AG04450 (cell line): ENCODE data around the gene TIMMDC1. TPM values are rescaled to one million over a fixed set of nuclear protein-coding genes. Genes with fewer than 3 reads are reported as not detected.
A peak's percentile ranks its signal among the peaks of the same experiment; 100 is the strongest.

Experiments used
- CTCF ChIA-PET: fragments of 300-600, 350-600 bp; formaldehyde crosslinking; extraction: SDS; loops from one replicate; lab custom pipeline; 2022; ENCODE audit warnings: antibody characterized with exemption, inconsistent platforms; lab: Charles Lee
- POLR2A ChIA-PET: fragments of 350-600 bp; formaldehyde crosslinking; extraction: SDS; loops from one replicate; lab custom pipeline; 2021; ENCODE audit warnings: antibody characterized with exemption, inconsistent platforms; lab: Yijun Ruan, JAX
- DNase-seq: peaks from one replicate; pipeline ENCODE4 v3.0.0-alpha.2; 2011; ENCODE audit warnings: low read depth, low spot score
- H3K27ac ChIP-seq: one replicate; pipeline ENCODE4 v1.5.1; 2012; ENCODE audit warnings: low read depth, low read length, control low read depth
- H3K27me3 ChIP-seq: one replicate; pipeline ENCODE4 v1.6.0; 2012; ENCODE audit warnings: low read length; ENCODE audit not compliant: control insufficient read depth, insufficient read depth
- H3K4me3 ChIP-seq: 2 replicates; pipeline ENCODE4 v1.5.1; 2011; ENCODE audit warnings: mild to moderate bottlenecking, low read depth, low read length, control low read depth
- H3K9me3 ChIP-seq: 2 replicates; pipeline ENCODE4 v1.5.1; 2012; ENCODE audit warnings: low read length; ENCODE audit not compliant: control insufficient read depth, insufficient read depth
- polyA minus RNA-seq: library from RNA; depleted of rRNA, polyadenylated mRNA; stranded (reverse); fragments of >200 nt; gene quantifications from 2 replicates; pipeline ENCODE4 v1.2.3, GENCODE V29; 2011; rRNA and poly(A)+ RNA removed
- polyA plus RNA-seq: library from polyadenylated mRNA; depleted of rRNA; stranded (reverse); fragments of >200 nt; gene quantifications from 2 replicates; pipeline ENCODE4 v1.2.3, GENCODE V29; 2011; rRNA removed
- TF ChIP-seq, protein P1 (sequence below): IDR thresholded peaks from 2 replicates; pipeline ENCODE4 v1.5.1; 2011; ENCODE audit warnings: low read depth, low read length, control low read depth, inconsistent platforms

TIMMDC1 gene, protein sequence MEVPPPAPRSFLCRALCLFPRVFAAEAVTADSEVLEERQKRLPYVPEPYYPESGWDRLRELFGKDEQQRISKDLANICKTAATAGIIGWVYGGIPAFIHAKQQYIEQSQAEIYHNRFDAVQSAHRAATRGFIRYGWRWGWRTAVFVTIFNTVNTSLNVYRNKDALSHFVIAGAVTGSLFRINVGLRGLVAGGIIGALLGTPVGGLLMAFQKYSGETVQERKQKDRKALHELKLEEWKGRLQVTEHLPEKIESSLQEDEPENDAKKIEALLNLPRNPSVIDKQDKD
- polyA plus RNA-seq (73.1 and 97.4 TPM in 2 replicates), polyA minus RNA-seq (41.7 and 42.6 TPM in 2 replicates)

DNA sequence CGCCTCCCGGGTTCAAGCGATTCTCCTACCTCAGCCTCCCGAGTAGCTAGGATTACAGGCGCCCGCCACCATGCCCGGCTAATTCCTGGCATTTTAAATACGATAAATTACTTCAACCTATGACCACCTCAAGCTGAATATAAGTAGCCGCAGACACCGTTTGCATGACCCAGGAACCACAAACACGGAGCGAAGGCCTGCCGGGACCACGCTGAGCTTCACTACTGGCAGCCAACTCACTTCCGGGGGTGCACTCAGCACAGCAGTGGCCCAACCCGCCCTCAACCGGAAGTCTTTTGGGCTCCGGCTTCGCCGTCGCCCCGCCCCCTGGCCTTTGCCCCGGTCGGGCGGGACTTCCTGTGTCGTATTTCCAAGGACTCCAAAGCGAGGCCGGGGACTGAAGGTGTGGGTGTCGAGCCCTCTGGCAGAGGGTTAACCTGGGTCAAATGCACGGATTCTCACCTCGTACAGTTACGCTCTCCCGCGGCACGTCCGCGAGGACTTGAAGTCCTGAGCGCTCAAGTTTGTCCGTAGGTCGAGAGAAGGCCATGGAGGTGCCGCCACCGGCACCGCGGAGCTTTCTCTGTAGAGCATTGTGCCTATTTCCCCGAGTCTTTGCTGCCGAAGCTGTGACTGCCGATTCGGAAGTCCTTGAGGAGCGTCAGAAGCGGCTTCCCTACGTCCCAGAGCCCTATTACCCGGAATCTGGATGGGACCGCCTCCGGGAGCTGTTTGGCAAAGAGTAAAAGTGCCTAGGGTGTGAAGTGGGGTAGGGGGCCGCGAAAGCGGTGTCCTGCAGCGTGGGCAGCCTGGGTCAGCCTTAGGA, at the start of gene TIMMDC1:
Gene TIMMDC1, plus strand, starts transcription at position 362 of the 826 bp plus-strand sequence. Its CDS starts 187 bp downstream, at position 549.
- POLR2A ChIA-PET, result interaction anchor here (0.5 to 3.5 kb wide), 9 partner anchors 10 to 843 kb away, joined by 3 to 23 read pairs (median 5); partner anchors contain the start of gene TMEM39A
- CTCF ChIA-PET, result interaction anchor here (0.7 to 1.5 kb wide), 7 partner anchors 34 to 354 kb away, joined by 3 to 5 read pairs (median 4); partner anchors contain the start of gene TMEM39A

GRCh38 chr3:119453822-119454221, 44.5 kb upstream of the TIMMDC1 start:
- H3K27ac ChIP-seq, result no peak overlapping the region
- POLR2A ChIA-PET, result interaction anchor here (1.0 kb wide), 1 partner anchor 10 kb away, joined by 3 read pairs; the partner anchor contains the start of gene TMEM39A
- CTCF ChIA-PET, result interaction anchor here (0.6 to 1.1 kb wide), 2 partner anchors 12 to 227 kb away, joined by 3 read pairs; no protein-coding TSS in a partner anchor
- DNase-seq, result no peak
- no peaks in the 10 kb centered on the region for H3K27me3 ChIP-seq
- H3K4me3 ChIP-seq, result no peak overlapping the region
- no peaks in the 10 kb centered on the region for H3K9me3 ChIP-seq
- TF ChIP-seq, protein P1, sequence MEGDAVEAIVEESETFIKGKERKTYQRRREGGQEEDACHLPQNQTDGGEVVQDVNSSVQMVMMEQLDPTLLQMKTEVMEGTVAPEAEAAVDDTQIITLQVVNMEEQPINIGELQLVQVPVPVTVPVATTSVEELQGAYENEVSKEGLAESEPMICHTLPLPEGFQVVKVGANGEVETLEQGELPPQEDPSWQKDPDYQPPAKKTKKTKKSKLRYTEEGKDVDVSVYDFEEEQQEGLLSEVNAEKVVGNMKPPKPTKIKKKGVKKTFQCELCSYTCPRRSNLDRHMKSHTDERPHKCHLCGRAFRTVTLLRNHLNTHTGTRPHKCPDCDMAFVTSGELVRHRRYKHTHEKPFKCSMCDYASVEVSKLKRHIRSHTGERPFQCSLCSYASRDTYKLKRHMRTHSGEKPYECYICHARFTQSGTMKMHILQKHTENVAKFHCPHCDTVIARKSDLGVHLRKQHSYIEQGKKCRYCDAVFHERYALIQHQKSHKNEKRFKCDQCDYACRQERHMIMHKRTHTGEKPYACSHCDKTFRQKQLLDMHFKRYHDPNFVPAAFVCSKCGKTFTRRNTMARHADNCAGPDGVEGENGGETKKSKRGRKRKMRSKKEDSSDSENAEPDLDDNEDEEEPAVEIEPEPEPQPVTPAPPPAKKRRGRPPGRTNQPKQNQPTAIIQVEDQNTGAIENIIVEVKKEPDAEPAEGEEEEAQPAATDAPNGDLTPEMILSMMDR, result no peak

More for the DNA sequence above, at the start of gene TIMMDC1:
- DNase-seq, result peak; percentile 86
- no peaks in the 10 kb centered on the region for H3K9me3 ChIP-seq
- peak within 1 kb of the TSS; percentile 85 for H3K27ac ChIP-seq
- peak within 1 kb of the TSS; percentile 90 for H3K4me3 ChIP-seq
- TF ChIP-seq, protein P1, result no peak
- H3K27me3 ChIP-seq, result no peaks in the 10 kb centered on the region

DNA sequence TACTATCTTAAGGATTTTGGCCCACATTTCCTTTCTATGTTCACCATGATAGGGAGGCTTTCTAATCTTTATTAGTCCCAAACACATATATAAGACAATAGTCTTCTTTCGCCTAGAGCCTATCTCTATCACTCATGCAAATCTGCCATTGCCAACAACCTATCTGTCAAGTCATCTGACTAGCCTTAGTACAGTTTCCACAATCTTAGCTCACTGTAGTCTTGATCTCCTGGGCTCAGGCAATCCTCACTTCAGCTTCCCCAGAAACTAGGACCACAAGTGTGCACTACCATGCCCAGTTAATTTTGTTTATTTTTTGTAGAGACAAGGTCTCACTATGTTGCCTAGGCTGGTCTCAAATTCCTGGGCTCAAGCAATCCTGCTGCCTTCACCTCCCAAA, 41.9 kb upstream of the TIMMDC1 start:
- Histone ChIP-seq H3K27ac (no peak overlapping the region), H3K9me3 (no peaks in the 10 kb centered on the region), H3K4me3 (no peak overlapping the region), H3K27me3 (no peaks in the 10 kb centered on the region)
- ChIA-PET CTCF (interaction anchor here (0.6 kb wide), 1 partner anchor 13 kb away, joined by 10 read pairs; no protein-coding TSS in a partner anchor), POLR2A (no interaction called here)
- no peak for DNase-seq
- TF ChIP-seq, protein P1, result no peak

DNA sequence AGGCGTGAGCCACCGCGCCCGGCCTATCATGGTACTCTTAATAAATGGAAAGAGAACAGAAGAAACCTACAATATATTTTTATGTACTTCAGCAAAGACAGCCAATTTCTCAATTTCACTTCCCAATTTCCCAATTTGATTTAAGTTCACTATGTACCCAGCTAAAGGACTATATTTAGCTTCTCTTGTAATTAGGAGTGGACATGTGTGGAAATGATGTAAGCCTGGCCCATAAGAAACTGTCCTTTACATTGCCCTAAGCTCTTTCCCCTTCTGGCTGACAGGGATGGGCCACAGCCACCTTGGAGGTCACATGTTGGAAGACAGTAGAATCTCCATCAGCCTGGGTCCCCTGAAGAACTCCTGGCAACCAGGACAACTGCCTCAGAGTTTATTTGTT, 41.1 kb upstream of the TIMMDC1 start:
- ChIA-PET POLR2A (no interaction called here), CTCF (no interaction called here)
- Histone ChIP-seq H3K9me3 (no peaks in the 10 kb centered on the region), H3K27ac (no peak overlapping the region), H3K27me3 (no peaks in the 10 kb centered on the region), H3K4me3 (no peak overlapping the region)
- no peak for DNase-seq
- TF ChIP-seq, protein P1, result no peak
